ENCODE data around the gene CFAP47. TPM values are rescaled to one million over a fixed set of nuclear protein-coding genes. Genes with fewer than 3 reads are reported as not detected.

CFAP47 gene
- total and polyA plus RNA-seq, 2 of the 8 experiments (the other 6 are each of a cell fraction or from before 2014, with no cell fraction given): 0.04 TPM; not detected in 1

DNA sequence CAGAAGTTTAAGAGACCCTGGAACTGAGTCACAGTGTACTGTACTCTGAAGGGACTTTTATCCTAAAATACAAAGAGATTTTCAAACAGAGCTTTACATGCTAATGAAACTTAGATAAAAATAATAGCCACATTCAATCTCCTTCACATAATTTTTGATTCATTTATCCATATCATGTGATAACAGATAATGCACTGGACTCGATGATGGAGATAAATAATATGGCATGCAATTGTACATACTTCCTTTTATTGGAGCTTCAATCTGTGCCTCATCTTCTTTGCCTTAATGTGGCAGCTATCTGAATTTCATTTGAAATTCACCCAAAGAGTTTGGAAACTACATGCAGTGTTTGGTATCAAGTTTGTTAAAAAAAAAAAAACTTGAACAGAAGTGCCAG lies 390.6 kb downstream of the CFAP47 start:
- H3K4me3 ChIP-seq (ENCODE audit: extremely low read depth in 1 of 4, insufficient read depth in 2 of 4, low read depth in 3 of 4, low read length in 4 of 4): no peak overlapping the region
- H3K27ac ChIP-seq (ENCODE audit: low read depth, low read length): no peak overlapping the region
- no peaks in the 10 kb centered on the region for H4K20me1 ChIP-seq (replicated peaks in 1 of 2; ENCODE audit: control insufficient read depth in 1 of 2, insufficient read depth in 2 of 2, low read length in 2 of 2)
- no peaks in the 10 kb centered on the region for H3K79me2 ChIP-seq (ENCODE audit: control insufficient read depth in 1 of 2, insufficient read depth in 2 of 2, low read length in 2 of 2)
- no peak overlapping the region for H3K18ac ChIP-seq (ENCODE audit: extremely low read depth, low read length)
- H4K8ac ChIP-seq (ENCODE audit: extremely low read depth, insufficient read depth, low read length): no peak overlapping the region
- no peaks in the 10 kb centered on the region for H3K9me3 ChIP-seq (ENCODE audit: insufficient read depth in 2 of 2, low read depth in 1 of 2, low read length in 1 of 2)
- no peaks in the 10 kb centered on the region for H3K23me2 ChIP-seq (ENCODE audit: low read depth, low read length)
- H2BK5ac ChIP-seq (ENCODE audit: low read depth, low read length): no peak overlapping the region
- no peak overlapping the region for H3K56ac ChIP-seq (replicated peaks; ENCODE audit: insufficient read length, low read depth, low read length)
- WGBS, 2 experiments (ENCODE audit: extremely low coverage in 1 of 2, insufficient coverage in 1 of 2, insufficient read length in 1 of 2, insufficient replicate concordance in 2 of 2, low coverage in 1 of 2, low lambda C conversion rate in 2 of 2, missing lambda C conversion rate in 1 of 2): 93% methylated on average over 1 of the region's 1 CpG; no CpG with 5 or more reads in 1 of the 2 experiments
- H3K79me1 ChIP-seq (ENCODE audit: low read depth, low read length): no peaks in the 10 kb centered on the region
- H2BK15ac ChIP-seq (ENCODE audit: low read length): no peak overlapping the region
- H2BK12ac ChIP-seq (ENCODE audit: low read depth, low read length): no peak overlapping the region
- no peak overlapping the region for H3K23ac ChIP-seq (ENCODE audit: insufficient read length)
- POLR2A ChIA-PET (ENCODE audit: partially characterized antibody): no interaction called here
- H2AK5ac ChIP-seq (ENCODE audit: low read depth, low read length): no peak overlapping the region
- no peak for TF ChIP-seq ATF2 (IDR thresholded peaks at IDR 0.05; ENCODE audit: low read length)
- no peak for TF ChIP-seq HDAC2 (IDR thresholded peaks at IDR 0.05; ENCODE audit: borderline replicate concordance in 1 of 2, low read depth in 2 of 2, low read length in 2 of 2)
- no peak for TF ChIP-seq BCL11A (IDR thresholded peaks at IDR 0.05; ENCODE audit: low read depth in 2 of 2, low read length in 2 of 2)
- TF ChIP-seq SRF (IDR thresholded peaks at IDR 0.05; ENCODE audit: low read depth, low read length): no peak
- no peak for TF ChIP-seq RXRA (IDR thresholded peaks at IDR 0.05; ENCODE audit: insufficient read depth, low read depth, low read length)
- H3K36me3 ChIP-seq (ENCODE audit: control insufficient read depth in 2 of 4, insufficient read depth in 4 of 4, low read length in 3 of 4): no peaks in the 10 kb centered on the region
- no peak overlapping the region for H3K14ac ChIP-seq (ENCODE audit: insufficient read length)
- DNase-seq (ENCODE audit: low read depth in 1 of 2, low spot score in 2 of 2): no peak
- no peak overlapping the region for H3K9ac ChIP-seq (replicated peaks in 1 of 4; ENCODE audit: extremely low read depth in 1 of 4, low read depth in 3 of 4, low read length in 3 of 4)
- no peak overlapping the region for H3K4ac ChIP-seq (replicated peaks; ENCODE audit: insufficient read length, low read depth, low read length)
- CTCF ChIA-PET (ENCODE audit: partially characterized antibody): no interaction called here
- H3K4me2 ChIP-seq (ENCODE audit: insufficient read depth in 1 of 2, low read depth in 2 of 2, low read length in 2 of 2): no peak overlapping the region
- no peak for FAIRE-seq
- H4K91ac ChIP-seq (replicated peaks; ENCODE audit: insufficient read length, low read length): no peak overlapping the region
- no peak overlapping the region for H2BK120ac ChIP-seq (replicated peaks; ENCODE audit: low read depth, low read length)
- no peaks in the 10 kb centered on the region for H3K27me3 ChIP-seq (replicated peaks in 1 of 4; ENCODE audit: control insufficient read depth in 3 of 4, extremely low read depth in 1 of 4, insufficient read depth in 3 of 4, low read length in 3 of 4)
- no peak overlapping the region for H4K5ac ChIP-seq (ENCODE audit: insufficient read length, low read depth, low read length)
- H2BK20ac ChIP-seq (ENCODE audit: low read length): no peak overlapping the region
- no peaks in the 10 kb centered on the region for H3K4me1 ChIP-seq (replicated peaks in 1 of 4; ENCODE audit: control insufficient read depth in 3 of 4, insufficient read depth in 4 of 4, low read length in 3 of 4)
- no peak overlapping the region for H2AFZ ChIP-seq (ENCODE audit: low read length)

Data from H1 (cell line).